HG03280 (cell line): Measurements from ENCODE around the gene TUBB3.
"Not testable (repeated sequence)": the region's sequence is repeated elsewhere in the genome, so short reads cannot be mapped to it uniquely, and the experiment has no call there.

Experiments
- ATAC-seq: cut with Tn5 transposase; IDR thresholded peaks from one replicate; pipeline ENCODE4 v1.9.1; 2021; ENCODE audit warnings: mild to moderate bottlenecking, moderate library complexity; ENCODE audit not compliant: unreplicated experiment

The TUBB3 gene

GRCh38 chr16:89917773-89918452 lies 5.2 kb upstream of the TUBB3 start:
- peak; percentile 79 for ATAC-seq

GRCh38 chr16:89918453-89919347 lies 4.4 kb upstream of the TUBB3 start, which contains the start of gene MC1R:
Gene MC1R, plus strand, starts transcription at chr16:89918862. Its CDS starts 397 bp downstream, at chr16:89919259.
- no peak for ATAC-seq

GRCh38 chr16:89919535-89920406 lies 3.4 kb upstream of the TUBB3 start:
- no peak for ATAC-seq

DNA sequence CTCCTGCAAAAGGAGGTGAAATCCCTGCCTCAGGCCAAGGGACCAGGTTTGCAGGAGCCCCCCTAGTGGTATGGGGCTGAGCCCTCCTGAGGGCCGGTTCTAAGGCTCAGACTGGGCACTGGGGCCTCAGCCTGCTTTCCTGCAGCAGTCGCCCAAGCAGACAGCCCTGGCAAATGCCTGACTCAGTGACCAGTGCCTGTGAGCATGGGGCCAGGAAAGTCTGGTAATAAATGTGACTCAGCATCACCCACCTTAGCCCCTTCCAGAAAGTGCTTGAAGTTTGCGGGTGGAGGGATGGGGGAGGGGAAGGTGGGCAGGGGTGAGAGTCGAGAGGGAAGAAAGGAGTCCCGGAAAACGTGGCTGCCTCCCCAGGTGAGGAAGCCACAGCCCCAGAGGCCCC lies 2.4 kb upstream of the TUBB3 start:
- ATAC-seq: no peak

DNA sequence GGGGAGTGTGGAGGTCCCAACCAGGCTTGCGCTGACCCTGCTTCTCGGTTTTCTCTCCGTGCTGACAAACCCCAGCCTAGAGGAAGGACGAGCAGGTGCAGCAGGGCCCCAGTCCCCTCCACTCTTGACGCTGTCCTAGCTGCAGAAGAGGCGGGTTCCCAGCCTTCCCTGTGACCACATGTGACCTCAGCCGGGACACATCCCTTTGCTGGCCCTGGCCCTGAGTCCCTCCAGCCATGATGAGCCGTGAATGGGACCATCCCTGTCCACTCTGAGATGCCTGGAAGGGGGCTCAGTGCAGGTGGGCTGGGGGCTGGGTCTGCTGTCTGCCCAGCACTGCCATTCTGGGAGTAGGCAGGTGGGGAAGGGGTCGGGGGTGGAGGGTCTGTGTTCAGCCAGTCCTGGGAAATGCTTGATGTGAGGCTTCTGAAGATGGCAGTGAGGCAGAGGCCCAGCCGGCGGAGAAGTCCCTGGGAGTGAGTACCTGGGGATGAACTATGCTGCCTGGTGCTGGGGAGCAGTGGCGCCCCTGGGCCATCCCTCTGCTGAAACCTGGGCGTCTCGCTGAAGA lies 1.9 kb upstream of the TUBB3 start:
- ATAC-seq: no peak

GRCh38 chr16:89921702-89922476 lies 1.3 kb upstream of the TUBB3 start:
- no peak for ATAC-seq

DNA sequence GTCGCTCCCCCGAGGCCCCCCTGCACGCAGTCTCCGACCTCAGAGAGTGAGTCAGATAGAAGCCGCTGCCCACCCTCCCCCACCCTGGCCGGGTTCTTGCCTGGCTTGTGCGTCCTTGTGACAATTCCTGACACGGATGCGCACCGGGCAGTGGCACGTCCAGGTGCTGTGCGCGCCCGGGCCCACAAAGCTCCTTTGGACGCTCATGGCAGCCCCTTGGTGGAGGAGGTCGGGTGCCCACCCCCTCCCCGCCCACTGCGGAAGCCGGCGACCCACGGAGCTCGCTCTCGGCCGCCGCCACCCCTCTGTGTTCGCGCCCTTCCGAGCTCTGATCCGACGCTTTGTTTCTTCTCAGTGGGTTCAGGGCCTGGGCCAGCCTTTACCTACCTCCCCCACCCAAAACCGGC lies 662 bp upstream of the TUBB3 start:
- no peak for ATAC-seq

GRCh38 chr16:89923640-89924296 lies 626 bp downstream of the TUBB3 start:
- ATAC-seq: no peak

DNA sequence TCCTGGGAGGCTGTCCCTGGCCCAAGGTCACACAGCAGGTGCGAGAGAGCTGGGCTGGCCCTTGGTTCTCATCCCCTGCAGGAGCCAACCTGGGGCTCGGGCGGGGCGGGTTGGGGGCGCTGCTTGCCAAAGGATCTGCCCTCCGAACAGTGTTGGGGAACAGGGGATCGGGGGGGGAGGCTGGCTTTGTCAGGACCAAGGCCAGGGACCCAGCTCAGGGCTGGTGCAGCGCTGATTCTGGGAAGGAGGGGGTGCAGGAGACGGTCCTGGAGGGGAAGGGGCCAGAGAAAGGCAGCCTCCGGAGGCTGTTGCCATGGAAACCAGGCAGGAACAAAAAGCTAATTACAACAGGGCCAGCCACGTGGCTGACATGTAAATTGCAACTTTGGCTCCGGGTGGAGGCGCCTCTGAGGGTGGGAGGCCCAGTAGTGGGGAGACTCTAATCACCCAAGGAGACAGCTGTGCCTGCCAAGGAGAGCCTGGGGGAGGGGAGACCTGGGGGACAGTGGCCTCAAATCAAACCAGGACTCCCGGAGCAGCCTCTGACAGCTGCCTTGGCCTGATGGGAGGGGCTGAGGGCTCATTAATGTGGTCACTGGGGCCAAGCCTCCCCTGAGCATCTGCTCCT lies 1.3 kb downstream of the TUBB3 start:
- no peak for ATAC-seq

DNA sequence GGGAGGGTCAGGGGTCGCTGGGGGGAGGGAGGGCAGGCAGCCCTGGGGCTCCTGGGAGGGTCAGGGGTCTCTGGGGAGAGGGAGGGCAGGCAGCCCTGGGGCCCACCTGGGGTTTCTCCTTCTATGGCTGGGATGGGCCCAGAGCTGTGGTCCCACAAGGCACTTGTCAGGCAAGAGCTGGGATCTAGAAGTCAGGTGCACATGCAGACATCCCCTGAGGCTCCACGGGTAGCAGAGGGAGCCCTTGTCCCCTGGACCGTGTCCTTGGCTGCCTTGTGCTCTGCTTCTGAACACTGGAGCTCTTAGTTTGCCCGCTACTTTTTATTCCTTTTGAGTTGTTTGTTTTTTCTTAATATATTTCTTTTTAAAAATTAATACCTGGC lies 1.8 kb downstream of the TUBB3 start:
- no peak for ATAC-seq

DNA sequence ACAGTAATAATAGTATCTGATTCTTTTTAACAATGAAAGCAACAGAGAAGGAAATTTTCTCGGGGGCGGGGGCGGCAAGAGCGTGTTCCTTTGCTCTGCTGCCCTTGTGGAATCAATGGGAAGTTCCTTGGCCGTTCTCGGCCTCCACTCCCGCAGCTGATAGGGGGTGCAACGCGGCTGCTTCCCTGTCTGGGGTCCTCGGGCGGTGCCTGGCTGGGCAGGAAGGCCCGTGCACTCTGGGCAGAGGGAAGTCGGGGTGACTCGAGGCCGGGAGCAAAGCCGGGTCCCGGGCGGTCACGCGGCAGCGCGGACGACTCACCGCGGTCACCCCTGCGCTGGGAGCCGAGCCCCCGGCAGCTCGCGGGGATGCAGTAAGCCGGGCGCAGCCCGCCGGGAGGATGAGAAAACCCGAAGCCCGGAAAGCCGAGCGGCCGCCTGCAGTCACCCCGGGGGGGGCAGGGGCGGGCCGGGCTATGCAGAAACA lies 2.5 kb downstream of the TUBB3 start:
- no peak for ATAC-seq

DNA sequence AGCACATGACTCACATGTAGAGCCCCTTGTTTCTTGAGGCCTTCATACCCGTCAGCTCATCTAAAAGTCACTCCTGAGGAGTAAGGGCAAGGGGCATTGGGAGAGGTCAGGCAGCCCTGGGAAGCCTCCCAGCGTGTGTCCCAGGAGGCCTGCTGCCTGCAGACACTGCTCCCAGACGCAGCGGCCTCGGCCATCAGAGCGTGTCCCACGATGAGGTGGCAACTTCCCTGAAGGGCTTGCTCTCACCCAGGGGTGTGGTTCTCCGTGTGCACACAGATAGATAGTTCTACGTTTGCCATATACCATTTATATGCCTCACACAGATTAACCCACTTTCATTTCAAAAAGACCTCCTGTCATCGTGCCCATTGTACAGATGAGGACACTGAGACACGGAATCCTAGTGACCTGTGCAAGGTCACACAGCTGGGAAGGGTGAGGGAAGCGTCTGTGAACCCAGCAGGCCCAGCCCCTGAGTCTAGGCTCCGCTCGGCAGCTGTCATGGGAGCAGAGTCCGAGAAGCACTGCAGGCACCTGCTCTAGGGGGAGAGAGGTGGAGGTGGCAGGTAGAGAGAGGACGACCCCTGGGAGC lies 8.3 kb downstream of the TUBB3 start:
- no peak for ATAC-seq

GRCh38 chr16:89931964-89932363 lies 8.8 kb downstream of the TUBB3 start:
- ATAC-seq: no peak

DNA sequence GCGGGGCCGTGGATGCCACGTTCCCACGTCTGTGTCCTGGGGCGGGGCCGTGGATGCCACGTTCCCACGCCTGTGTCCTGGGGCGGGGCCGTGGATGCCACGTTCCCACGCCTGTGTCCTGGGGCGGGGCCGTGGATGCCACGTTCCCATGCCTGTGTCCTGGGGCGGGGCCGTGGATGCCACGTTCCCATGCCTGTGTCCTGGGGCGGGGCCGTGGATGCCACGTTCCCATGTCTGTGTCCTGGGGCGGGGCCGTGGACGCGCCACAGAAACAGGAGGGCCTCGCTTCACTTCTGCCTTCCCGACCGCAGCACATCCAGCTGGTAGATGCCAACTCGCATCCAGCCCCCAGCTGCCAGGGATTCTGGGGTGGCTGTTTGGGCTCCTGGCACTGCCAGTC lies 10.9 kb downstream of the TUBB3 start:
- not testable (repeated sequence) for ATAC-seq

- no peak for ATAC-seq
These were observed 11.7 kb downstream of the TUBB3 start for GRCh38 chr16:89934611-89935553.

GRCh38 chr16:89935620-89936019 lies 12.5 kb downstream of the TUBB3 start:
- not testable (repeated sequence) for ATAC-seq

DNA sequence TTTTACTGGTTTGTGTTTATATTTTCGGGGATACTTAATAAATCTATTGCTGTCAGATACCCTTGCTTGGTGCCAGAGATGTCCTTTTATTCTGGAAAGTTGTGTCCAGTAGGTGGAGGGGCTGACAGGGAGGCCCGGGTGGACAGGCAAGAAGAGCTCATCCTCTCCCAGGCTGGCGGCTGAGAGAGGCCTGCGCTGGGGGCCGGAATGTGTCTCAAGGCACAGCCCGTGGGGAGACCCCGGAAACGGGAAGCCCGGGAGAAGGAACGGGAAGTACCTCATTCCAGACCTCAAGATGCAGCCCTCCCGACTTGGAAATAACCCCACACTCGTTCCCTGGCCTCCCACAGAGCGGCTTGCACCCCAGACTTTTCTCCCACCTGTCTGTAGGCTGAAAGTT lies 12.9 kb downstream of the TUBB3 start:
- ATAC-seq: no peak
